Retina (tissue), 1 donor: ENCODE results near the gene CHTF8.
A peak's percentile ranks its signal among the peaks of the same experiment; 100 is the strongest.

Experiments used
- DNase-seq: peaks from one replicate; pipeline ENCODE4 v3.0.0-alpha.2; 2016

Gene CHTF8

DNA sequence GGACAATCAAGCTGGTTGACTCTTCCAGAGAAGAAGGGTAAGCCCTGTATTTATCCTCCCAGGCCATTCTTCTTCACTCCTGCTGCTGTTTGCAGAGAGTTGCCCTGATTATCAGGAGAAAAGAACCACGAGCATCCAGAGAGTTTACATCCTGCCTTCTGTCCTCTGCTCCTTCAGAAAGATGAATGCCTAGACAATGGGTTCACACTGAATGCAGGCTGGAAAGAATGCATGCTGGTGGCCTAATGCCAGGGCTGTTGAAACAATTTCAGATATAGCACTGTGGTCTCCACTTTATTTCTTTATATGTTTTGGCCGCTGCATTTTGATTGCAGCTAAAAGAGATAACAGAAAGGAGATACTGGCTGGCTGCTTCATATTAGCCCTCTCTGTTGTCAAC lies 48.1 kb downstream of the CHTF8 start:
- DNase-seq, result no peak

DNA sequence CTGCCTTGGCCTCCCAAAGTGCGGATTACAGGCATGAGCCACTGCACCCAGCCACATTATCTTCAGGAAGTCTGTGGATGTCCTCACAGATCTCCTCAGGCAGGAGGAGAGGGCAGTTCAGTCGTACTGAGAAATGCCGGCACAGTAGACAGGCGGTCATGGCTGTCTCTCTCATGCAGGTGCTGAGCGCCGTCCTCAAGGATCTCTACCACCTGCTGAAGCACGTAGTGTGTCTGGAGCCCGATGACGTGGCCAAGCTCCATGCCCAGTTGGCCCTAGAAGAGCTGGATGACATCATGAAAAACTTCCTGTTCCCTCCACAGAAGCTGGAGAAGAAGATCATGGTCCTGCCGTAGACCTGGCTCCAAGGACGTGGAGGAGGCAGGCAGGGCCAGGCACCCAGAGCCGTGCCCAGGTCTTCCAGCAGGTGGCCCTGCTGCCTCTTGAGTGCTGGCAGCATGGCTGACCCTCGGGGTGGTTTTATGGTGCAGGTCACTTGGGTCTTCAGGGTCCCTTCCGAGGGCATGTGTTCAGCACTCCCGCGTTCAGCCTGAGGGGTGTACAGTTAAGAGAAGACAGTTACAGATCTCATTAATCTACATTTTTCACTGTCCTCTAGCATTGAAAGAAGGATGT lies 49.0 kb downstream of the CHTF8 start:
- DNase-seq, result no peak

DNA sequence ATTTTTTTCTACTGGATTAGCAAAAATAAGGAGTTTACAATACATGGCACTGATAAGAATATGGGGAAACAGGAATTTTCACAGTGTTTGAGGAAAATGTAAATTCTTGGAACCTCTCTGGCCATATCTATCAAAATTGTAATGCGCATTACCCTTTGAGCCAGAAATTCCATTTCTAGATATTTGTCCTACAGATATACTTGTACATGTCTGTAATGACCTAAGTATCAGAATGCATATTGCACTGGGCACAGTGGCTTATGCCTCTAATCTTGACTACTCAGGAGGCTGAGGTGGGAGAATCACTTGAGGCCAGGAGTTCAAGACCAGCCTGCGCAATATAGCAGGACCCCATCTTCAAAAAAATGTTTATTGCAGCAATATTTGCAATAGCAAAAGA lies 52.7 kb downstream of the CHTF8 start:
- no peak for DNase-seq

DNA sequence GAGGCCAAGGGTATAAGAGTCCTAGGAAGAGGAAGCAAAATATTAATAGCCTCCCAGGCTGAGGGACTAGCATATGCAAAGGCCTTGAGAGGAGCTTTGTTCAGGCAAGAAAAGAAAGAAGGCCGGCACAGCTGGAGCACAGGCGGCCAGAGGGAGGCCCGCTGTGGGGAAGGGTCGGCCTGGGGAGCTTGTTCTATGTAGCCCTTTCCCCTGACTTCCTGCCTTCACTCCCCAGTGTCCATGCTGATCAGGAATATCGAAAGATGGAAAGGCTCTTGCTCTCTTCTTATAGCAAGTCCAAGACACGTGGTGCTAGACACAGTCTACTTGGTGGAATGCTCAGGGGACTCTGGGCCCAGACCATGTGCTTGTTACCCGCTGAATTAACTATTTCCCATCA lies 54.3 kb downstream of the CHTF8 start:
- DNase-seq, result peak; percentile 19

DNA sequence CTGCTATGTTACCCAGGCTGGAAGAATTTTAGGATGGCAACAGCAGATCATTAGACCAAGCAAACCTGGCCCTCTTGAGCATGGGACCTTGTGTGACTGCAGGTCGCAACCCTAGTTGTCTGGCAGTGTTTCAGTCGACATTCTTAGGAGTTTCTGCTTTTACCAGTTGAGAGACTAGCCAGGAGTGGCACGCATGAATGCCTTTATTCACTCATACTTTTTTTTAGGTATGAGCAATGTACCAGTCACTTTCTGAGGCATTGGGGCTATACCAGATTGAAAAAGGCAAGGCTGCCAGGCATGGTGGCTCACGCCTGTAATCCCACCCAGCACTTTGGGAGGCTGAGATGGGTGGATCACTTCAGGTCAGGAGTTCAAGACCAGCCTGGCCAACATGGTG lies 55.1 kb downstream of the CHTF8 start:
- DNase-seq, result no peak

DNA sequence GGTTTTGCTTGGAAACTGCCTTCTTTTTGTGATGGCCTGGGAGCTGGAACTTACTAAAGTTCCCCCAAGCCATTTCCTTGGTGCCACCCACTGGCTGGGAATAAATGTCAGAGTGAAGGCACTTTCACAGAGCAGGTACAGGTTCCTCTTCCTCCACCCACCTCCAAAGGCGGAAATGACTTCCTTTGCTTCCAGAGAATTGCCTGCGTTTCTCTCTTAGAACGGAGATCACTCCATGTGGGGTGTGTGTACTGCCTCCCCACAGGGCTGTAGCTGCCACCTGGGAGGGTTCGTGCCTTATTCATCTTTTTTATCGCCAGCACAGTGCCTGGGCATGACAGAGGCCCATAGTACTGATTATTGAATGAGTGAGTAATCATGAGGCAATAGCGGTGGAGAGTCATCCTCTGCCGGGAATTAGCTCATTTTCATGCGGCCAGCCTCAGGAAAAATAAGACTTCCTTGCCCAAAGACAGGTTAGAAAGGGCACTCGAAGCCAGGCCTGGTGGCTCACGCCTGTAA lies 59.1 kb downstream of the CHTF8 start:
- no peak for DNase-seq

DNA sequence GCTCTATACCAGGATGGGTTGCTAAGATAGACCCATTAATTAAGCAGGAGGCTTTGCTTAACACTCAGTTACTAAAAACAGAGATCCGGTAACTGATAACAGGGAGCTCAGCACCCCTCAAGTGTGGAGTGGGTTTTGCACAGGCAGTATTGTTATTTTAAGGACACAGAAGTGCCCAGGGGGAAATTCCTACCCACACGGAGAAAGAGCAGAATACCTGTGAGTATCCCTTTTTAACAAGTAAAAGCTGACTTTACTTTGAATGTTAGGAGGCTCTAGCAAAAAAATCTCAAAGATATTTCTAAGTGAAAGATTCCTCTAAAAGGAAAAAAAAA lies 59.8 kb downstream of the CHTF8 start:
- DNase-seq, result no peak

DNA sequence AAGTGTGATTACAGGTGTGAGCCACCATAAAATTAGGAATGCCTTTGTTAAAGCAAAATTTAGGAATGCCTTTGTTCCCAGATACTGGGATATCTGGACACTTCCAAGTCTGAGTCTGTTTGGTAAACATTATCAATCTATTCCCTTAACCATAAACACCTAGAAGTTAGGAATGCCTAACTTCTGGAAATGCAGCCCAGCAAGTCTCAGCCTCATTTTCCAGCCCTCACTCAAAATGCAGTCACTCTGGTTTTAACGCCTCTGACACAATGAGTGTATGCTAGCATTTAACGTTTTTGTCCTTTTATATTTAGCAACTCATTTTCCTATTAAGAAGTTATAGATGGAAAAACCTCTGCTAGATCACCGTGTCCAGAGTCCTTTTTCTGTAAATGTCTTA lies 61.4 kb downstream of the CHTF8 start:
- DNase-seq, result no peak

DNA sequence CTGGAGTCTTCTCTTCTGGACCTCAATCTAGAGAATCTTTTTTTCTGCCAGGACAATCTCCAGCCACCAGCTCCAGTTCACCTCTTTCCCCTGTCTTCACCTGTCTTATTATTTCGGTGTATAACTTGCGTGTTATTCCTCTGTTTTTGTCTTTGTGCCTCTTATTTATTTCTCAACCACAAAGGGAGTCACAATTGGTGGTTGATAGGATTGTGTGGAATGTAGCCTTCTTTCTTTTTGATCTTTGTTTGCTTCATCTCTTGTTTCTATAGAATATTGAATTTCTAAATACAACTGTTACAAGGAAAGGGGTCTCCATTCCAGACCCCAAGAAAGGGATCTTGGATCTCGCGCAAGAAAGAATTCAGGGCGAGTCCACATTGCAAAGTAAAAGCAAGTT lies 62.9 kb downstream of the CHTF8 start:
- DNase-seq, result no peak
